Measurements from ENCODE around the gene MRPL36. TPM values are rescaled to one million over a fixed set of nuclear protein-coding genes. Genes with fewer than 3 reads are reported as not detected.

The MRPL36 gene
- total and polyA plus RNA-seq, 2 of the 4 experiments (the other 2 are of a cell fraction) = 85.9 to 103 TPM

GRCh38 chr5:1846583-1846982 is 46.9 kb upstream of the MRPL36 start:
- DNase-seq = no peak
- Histone ChIP-seq H3K36me3 (ENCODE audit: control insufficient read depth, insufficient read depth, low read length) (no peaks in the 10 kb centered on the region), H4K5ac (ENCODE audit: low read depth, low read length) (no peak overlapping the region), H4K91ac (ENCODE audit: insufficient read depth, low read depth, low read length) (no peak overlapping the region), H3K9ac (ENCODE audit: low read depth, low read length) (no peak overlapping the region), H2AFZ (replicated peaks; ENCODE audit: low read length, poor library complexity) (no peak overlapping the region), H3K9me3 (ENCODE audit: control insufficient read depth, insufficient read depth, low read length) (no peaks in the 10 kb centered on the region; the same call in 1 of the 2 replicates), H3K14ac (replicated peaks; ENCODE audit: low read depth, low read length) (no peak overlapping the region), H3K23ac (ENCODE audit: low read depth, low read length) (no peak overlapping the region), H3K79me1 (ENCODE audit: low read depth in 1 of 2, low read length in 2 of 2) (no peaks in the 10 kb centered on the region), H2BK15ac (ENCODE audit: low read depth, low read length) (no peak overlapping the region), H4K20me1 (ENCODE audit: insufficient read depth, low read length) (no peaks in the 10 kb centered on the region), H3K4ac (ENCODE audit: low read depth, low read length) (no peak overlapping the region), H3K56ac (ENCODE audit: extremely low read depth, insufficient read depth, low read length) (no peak overlapping the region), H3K27me3 (ENCODE audit: control insufficient read depth, insufficient read depth, low read length) (peaks cover 35% of the 10 kb centered on the region), H3K4me1 (ENCODE audit: control insufficient read depth, insufficient read depth, low read length) (no peaks in the 10 kb centered on the region), H4K8ac (ENCODE audit: low read depth in 2 of 2, low read length in 2 of 2) (no peak overlapping the region), H2AK5ac (ENCODE audit: low read depth, low read length) (no peak overlapping the region), H2BK20ac (ENCODE audit: low read depth, low read length) (no peak overlapping the region), H3K27ac (ENCODE audit: insufficient read depth, low read length) (no peak overlapping the region), H3K9me1 (ENCODE audit: insufficient read depth, low read length) (no peaks in the 10 kb centered on the region), H2BK120ac (ENCODE audit: low read depth, low read length) (no peak overlapping the region), H2AK9ac (replicated peaks; ENCODE audit: low read depth, low read length, poor library complexity) (no peak overlapping the region), H2BK5ac (ENCODE audit: low read depth, low read length, poor library complexity, severe bottlenecking) (no peak overlapping the region), H3K4me2 (ENCODE audit: low read depth, low read length) (no peak overlapping the region), H3K18ac (ENCODE audit: low read depth, low read length) (no peak overlapping the region), H3K4me3 (ENCODE audit: insufficient read depth, low read depth, low read length) (no peak overlapping the region)
- in situ Hi-C loops (cut with MboI; ENCODE audit: low sequenced_read_pairs) = no loop called here
- WGBS, 2 experiments (ENCODE audit: extremely low coverage in 2 of 2, insufficient read length in 1 of 2) = 80% methylated on average over 6 of the region's 13 CpGs; no CpG with 5 or more reads in 1 of the 2 experiments
- POLR2A ChIA-PET (ENCODE audit: unreplicated experiment) = no interaction called here
- no TSS peak for BruUV-seq (replicated peaks)
- CTCF ChIA-PET = no interaction called here
- TF ChIP-seq CTCF (conservative IDR thresholded peaks at IDR 0.05; ENCODE audit: low read depth, low read length) (no peak), MAZ (IDR thresholded peaks at IDR 0.05; ENCODE audit: borderline replicate concordance, low read depth, low read length) (no peak), FOS (IDR thresholded peaks at IDR 0.05; ENCODE audit: low read depth, low read length) (no peak), BHLHE40 (IDR thresholded peaks at IDR 0.05; ENCODE audit: low read depth, low read length) (no peak), CHD1 (IDR thresholded peaks at IDR 0.05; ENCODE audit: low read depth, low read length) (no peak), SMC3 (IDR thresholded peaks at IDR 0.05; ENCODE audit: low read depth, low read length) (no peak), RAD21 (IDR thresholded peaks at IDR 0.05; ENCODE audit: low read length) (no peak), POLR2A (IDR thresholded peaks at IDR 0.05; ENCODE audit: low read depth, low read length) (no peak)
- TF ChIP-seq, protein P1, sequence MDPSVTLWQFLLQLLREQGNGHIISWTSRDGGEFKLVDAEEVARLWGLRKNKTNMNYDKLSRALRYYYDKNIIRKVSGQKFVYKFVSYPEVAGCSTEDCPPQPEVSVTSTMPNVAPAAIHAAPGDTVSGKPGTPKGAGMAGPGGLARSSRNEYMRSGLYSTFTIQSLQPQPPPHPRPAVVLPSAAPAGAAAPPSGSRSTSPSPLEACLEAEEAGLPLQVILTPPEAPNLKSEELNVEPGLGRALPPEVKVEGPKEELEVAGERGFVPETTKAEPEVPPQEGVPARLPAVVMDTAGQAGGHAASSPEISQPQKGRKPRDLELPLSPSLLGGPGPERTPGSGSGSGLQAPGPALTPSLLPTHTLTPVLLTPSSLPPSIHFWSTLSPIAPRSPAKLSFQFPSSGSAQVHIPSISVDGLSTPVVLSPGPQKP (IDR thresholded peaks at IDR 0.05; ENCODE audit: borderline replicate concordance, low read depth, low read length) = no peak
- ATAC-seq (ENCODE audit: low read depth) = no peak
- intact Hi-C loops (cut with micrococcal nuclease) = no loop called here
- dilution Hi-C loops (cut with HindIII; ENCODE audit: low sequenced_read_pairs, unreplicated experiment) = no loop called here

Data from IMR-90 (cell line).